Metanephros (tissue), 1 donor: Measurements from ENCODE around the gene STAP2. TPM values are rescaled to one million over a fixed set of nuclear protein-coding genes. Genes with fewer than 3 reads are reported as not detected.

Experiments
- total RNA-seq: library from RNA; depleted of rRNA; stranded (reverse); fragments of >200 nt; gene quantifications from one replicate; pipeline ENCODE4 v1.2.3, GENCODE V29; 2014

Gene STAP2, protein sequence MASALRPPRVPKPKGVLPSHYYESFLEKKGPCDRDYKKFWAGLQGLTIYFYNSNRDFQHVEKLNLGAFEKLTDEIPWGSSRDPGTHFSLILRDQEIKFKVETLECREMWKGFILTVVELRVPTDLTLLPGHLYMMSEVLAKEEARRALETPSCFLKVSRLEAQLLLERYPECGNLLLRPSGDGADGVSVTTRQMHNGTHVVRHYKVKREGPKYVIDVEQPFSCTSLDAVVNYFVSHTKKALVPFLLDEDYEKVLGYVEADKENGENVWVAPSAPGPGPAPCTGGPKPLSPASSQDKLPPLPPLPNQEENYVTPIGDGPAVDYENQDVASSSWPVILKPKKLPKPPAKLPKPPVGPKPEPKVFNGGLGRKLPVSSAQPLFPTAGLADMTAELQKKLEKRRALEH
- 22.6 TPM for total RNA-seq

GRCh38 chr19:4338441-4339355 is at the start of gene STAP2:
TSS of gene STAP2 (minus strand) at chr19:4338827. CDS start at chr19:4338753, 74 bp downstream.

GRCh38 chr19:4343370-4344307 is 5.0 kb upstream of the STAP2 start, which contains the start of gene MPND:
TSS of gene MPND (plus strand) at chr19:4343562. CDS start at chr19:4343594, 32 bp downstream.

DNA sequence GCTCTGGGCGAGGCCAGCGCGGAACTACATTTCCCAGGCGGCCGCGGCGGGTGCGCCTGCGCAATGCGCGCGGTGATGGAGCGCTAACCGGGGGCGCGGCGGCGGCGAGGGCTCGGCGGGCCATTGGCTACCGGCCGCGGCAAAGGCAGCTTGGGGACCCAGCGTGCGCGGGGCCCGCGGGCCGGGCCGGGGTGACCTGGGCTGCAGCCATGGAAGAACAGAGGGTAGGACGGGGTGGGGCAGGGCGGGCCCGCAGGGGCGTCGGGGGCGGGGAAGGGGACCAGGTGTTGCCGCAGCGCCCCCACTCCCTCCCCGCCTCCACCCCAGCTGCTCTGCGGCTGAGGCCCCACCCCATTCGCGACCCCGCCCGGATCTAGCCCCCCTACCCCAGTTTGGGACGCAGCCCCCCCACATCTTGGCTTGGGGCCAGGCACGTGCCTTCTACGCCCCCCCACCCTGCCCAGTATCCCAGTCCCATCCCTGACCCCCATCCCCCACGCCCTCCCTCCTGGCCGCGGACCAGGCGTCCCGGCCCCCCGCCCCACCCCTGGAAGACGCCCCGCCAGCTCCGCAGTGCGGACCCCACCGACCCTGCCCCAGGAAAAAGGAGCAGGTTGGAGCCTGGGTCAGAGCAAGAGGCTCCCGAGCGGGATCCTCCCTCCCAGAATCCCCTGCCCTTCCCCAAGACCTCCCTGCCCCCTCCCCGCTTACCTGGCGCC is 33.9 kb downstream of the STAP2 start, which contains the start of gene FSD1:
TSS of gene FSD1 (plus strand) at position 61 of the 719 bp plus-strand sequence. CDS start at position 210, 149 bp downstream.

GRCh38 chr19:4302243-4302640 is 36.4 kb downstream of the STAP2 start, which contains the start of gene TMIGD2:
TSS of gene TMIGD2 (minus strand) at chr19:4302389. CDS start at chr19:4302385, 4 bp downstream.

DNA sequence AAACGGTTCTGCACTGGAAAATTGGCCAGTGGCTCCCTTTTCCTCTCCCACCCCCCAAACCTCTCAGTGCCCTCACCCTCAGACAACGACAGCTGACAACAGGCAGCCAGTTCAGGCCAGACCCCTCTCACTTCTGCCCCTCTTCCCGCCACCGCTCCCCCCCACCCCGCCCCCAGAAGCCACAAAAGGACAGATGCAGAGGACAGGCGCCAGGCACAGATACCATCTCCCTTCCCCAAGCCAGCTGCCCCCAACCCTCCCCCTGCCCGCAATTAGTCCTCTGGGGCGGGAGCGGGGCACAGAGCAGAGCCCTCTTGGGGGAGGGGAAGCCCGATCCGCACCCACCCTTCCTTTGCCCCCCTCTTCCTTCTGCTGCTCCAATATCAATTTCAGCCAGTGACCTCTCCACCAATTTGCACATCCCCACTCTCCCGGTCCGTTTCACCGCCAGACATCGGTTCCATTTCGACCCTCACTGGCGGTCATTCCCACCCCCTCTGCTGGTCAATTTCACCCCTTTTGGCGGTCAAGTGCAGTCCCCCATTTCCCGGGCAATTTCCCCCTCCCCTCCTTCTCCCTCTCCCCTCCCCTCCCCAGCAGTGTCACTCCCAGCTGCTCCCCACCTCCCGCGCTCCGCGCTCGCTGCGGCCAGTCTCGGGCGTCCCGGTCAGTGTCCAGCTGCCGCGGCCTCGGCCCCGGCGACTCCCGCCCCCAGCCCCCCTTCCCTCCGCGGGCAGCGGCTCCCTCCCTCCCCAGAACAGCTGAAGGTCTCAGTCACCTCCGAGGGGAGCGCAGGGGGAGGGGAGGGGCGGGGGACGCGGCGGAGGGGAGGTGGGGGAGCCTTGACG is 60.0 kb downstream of the STAP2 start, which contains the start of gene SHD:
TSS of gene SHD (plus strand) at position 848 of the 848 bp plus-strand sequence. CDS start 798 bp downstream, outside the sequence.

Other genes starting within 250 kb of the STAP2 start
- gene MAP2K2, start 214.7 kb downstream of the STAP2 start, total RNA-seq, result 99.1 TPM
- gene CREB3L3, start 185.2 kb downstream of the STAP2 start, total RNA-seq, result 0.18 TPM
- gene SIRT6, start 156.3 kb downstream of the STAP2 start, total RNA-seq, result 14.0 TPM
- gene ANKRD24, start 156.1 kb downstream of the STAP2 start, total RNA-seq, result 1.9 TPM
- gene EBI3, start 109.3 kb downstream of the STAP2 start, total RNA-seq, result 0.82 TPM
- 24.1 TPM for gene YJU2, start 91.7 kb downstream of the STAP2 start, total RNA-seq
- gene SHD, start 59.6 kb downstream of the STAP2 start, total RNA-seq, result 5.6 TPM
- 0.70 TPM for gene TMIGD2, start 36.4 kb downstream of the STAP2 start, total RNA-seq
- gene FSD1, start 34.2 kb downstream of the STAP2 start, total RNA-seq, result 2.9 TPM
- gene MPND, start 4.7 kb upstream of the STAP2 start, total RNA-seq, result 14.0 TPM
- gene SH3GL1, start 61.7 kb upstream of the STAP2 start, total RNA-seq, result 34.4 TPM
- gene CHAF1A, start 63.8 kb upstream of the STAP2 start, total RNA-seq, result 15.5 TPM
- gene UBXN6, start 119.0 kb upstream of the STAP2 start, total RNA-seq, result 146 TPM
- gene HDGFL2, start 133.5 kb upstream of the STAP2 start, total RNA-seq, result 50.0 TPM
- 10.6 TPM for gene PLIN4, start 179.7 kb upstream of the STAP2 start, total RNA-seq
- gene PLIN5, start 196.4 kb upstream of the STAP2 start, total RNA-seq, result 5.8 TPM
- gene LRG1, start 201.2 kb upstream of the STAP2 start, total RNA-seq, result 2.3 TPM
- 6.4 TPM for gene SEMA6B, start 220.9 kb upstream of the STAP2 start, total RNA-seq